ENCODE results near the gene SNTG2.
"Not testable (repeated sequence)": the region's sequence is repeated elsewhere in the genome, so short reads cannot be mapped to it uniquely, and the experiment has no call there.

Gene SNTG2

GRCh38 chr2:1101982-1102590, 151.4 kb downstream of the SNTG2 start:
- no peak for DNase-seq

- DNase-seq, result no peak
Observed at GRCh38 chr2:1104364-1104763, 153.7 kb downstream of the SNTG2 start.

- not testable (repeated sequence) for DNase-seq
Observed at GRCh38 chr2:1106344-1106743, 155.7 kb downstream of the SNTG2 start.

GRCh38 chr2:1115843-1116539, 165.3 kb downstream of the SNTG2 start:
- no peak for DNase-seq

GRCh38 chr2:1117569-1117968, 166.9 kb downstream of the SNTG2 start:
- no peak for DNase-seq

- DNase-seq, result no peak
Observed at GRCh38 chr2:1125217-1125616, 174.6 kb downstream of the SNTG2 start.

GRCh38 chr2:1125633-1126370, 175.2 kb downstream of the SNTG2 start:
- no peak for DNase-seq

GRCh38 chr2:1129982-1130381, 179.3 kb downstream of the SNTG2 start:
- no peak for DNase-seq

- no peak for DNase-seq
Observed at GRCh38 chr2:1130922-1131321, 180.3 kb downstream of the SNTG2 start.

GRCh38 chr2:1132328-1132969, 181.8 kb downstream of the SNTG2 start:
- DNase-seq, result peak; percentile 26

GRCh38 chr2:1133896-1134295, 183.2 kb downstream of the SNTG2 start:
- DNase-seq, result not testable (repeated sequence)

GRCh38 chr2:1134629-1135028, 184.0 kb downstream of the SNTG2 start:
- no peak for DNase-seq

GRCh38 chr2:1136067-1136466, 185.4 kb downstream of the SNTG2 start:
- DNase-seq, result no peak

- no peak for DNase-seq
Observed at GRCh38 chr2:1136846-1137245, 186.2 kb downstream of the SNTG2 start.

GRCh38 chr2:1137264-1137663, 186.6 kb downstream of the SNTG2 start:
- no peak for DNase-seq

GRCh38 chr2:1137913-1138391, 187.3 kb downstream of the SNTG2 start:
- no peak for DNase-seq

- DNase-seq, result no peak
Observed at GRCh38 chr2:1140389-1141003, 189.8 kb downstream of the SNTG2 start.

- DNase-seq, result no peak
Observed at GRCh38 chr2:1141079-1141478, 190.4 kb downstream of the SNTG2 start.

GRCh38 chr2:1143129-1143528, 192.5 kb downstream of the SNTG2 start:
- no peak for DNase-seq

- DNase-seq, result no peak
Observed at GRCh38 chr2:1147873-1148612, 197.4 kb downstream of the SNTG2 start.

GRCh38 chr2:1150724-1151511, 200.3 kb downstream of the SNTG2 start:
- DNase-seq, result no peak

All from NCI-H2029 treated with DMSO at 0.1 percent for 48 hours (cell line).